Kidney (tissue), 14 donors: Measurements from ENCODE around the gene NRF1. TPM values are rescaled to one million over a fixed set of nuclear protein-coding genes. Genes with fewer than 3 reads are reported as not detected.
"Not testable (repeated sequence)": the region's sequence is repeated elsewhere in the genome, so short reads cannot be mapped to it uniquely, and the experiment has no call there.

ENCODE experiments used
- DNase-seq, 5 donors: peaks; one replicate each; pipeline ENCODE4 v3.0.0-alpha.2; 2013 to 2020
- FAIRE-seq: peaks from 2 replicates; lab custom pipeline; 2012; peaks lifted over from hg19 to GRCh38; lab: Jason Lieb, UNC
- H3K27ac ChIP-seq, 2 donors: one replicate each; pipeline ENCODE4 v1.7.0; 2013; ENCODE audit warnings: low read depth in 2 of 2, low read length in 2 of 2, inconsistent platforms in 1 of 2
- H3K27me3 ChIP-seq: one replicate; pipeline ENCODE4 v1.7.1; 2013; ENCODE audit warnings: low read length, inconsistent platforms; ENCODE audit not compliant: control insufficient read depth, insufficient read depth
- H3K36me3 ChIP-seq, 3 donors: one replicate each; pipeline versions ENCODE4 v1.7.0 to v1.7.1; 2013; ENCODE audit warnings: low read length in 3 of 3, control low read depth in 1 of 3, inconsistent platforms in 1 of 3; ENCODE audit not compliant: insufficient read depth in 3 of 3, control insufficient read depth in 2 of 3
- H3K4me1 ChIP-seq, 3 donors: one replicate each; pipeline versions ENCODE4 v1.7.0 to v1.7.1; 2013; ENCODE audit warnings: low read length in 3 of 3, inconsistent platforms in 1 of 3, low read depth in 1 of 3; ENCODE audit not compliant: control insufficient read depth in 2 of 3, insufficient read depth in 2 of 3
- H3K4me3 ChIP-seq, 3 donors: one replicate each; pipeline versions ENCODE4 v1.7.0 to v1.8.1; 2013; ENCODE audit warnings: low read length in 3 of 3, control low read depth in 1 of 3, inconsistent platforms in 1 of 3
- H3K9ac ChIP-seq, 3 donors: one replicate each; pipeline versions ENCODE4 v1.7.0 to v1.7.1; 2013; ENCODE audit warnings: low read length in 3 of 3, control low read depth in 1 of 3, inconsistent platforms in 1 of 3
- H3K9me3 ChIP-seq, 3 donors: one replicate each; pipeline versions ENCODE4 v1.7.0 to v1.7.1; 2013; ENCODE audit warnings: low read length in 3 of 3, control low read depth in 1 of 3, inconsistent platforms in 1 of 3; ENCODE audit not compliant: control insufficient read depth in 2 of 3, insufficient read depth in 1 of 3
- intact Hi-C: fragments of 100-400 bp; cut with DNase I; formaldehyde crosslinking; loops from one replicate; pipeline ENCODE4 v1.11.1; 2022
- polyA plus RNA-seq: library from polyadenylated mRNA; stranded (reverse); fragments of 350-450 nt; fragmentation: Illumina TruSeq; extraction: RNeasy Lipid Tissue Mini Kit (QIAGEN cat#74804); gene quantifications from one replicate; pipeline ENCODE4 v1.2.3, GENCODE V29; 2014; ENCODE audit warnings: low read depth, low replicate concordance; ENCODE audit not compliant: insufficient read depth
- total RNA-seq: library from RNA; stranded (reverse); fragmentation: NEBNext Ultra II Directional; extraction: Animal tissue kit (Norgen Biotek cat#: 25700); gene quantifications from one replicate; pipeline ENCODE4 v1.2.1, GENCODE V29; 2021
- TF ChIP-seq, protein P1 (sequence below): IDR thresholded peaks from 3 replicates; pipeline ENCODE4 v1.5.1; 2012; ENCODE audit warnings: mild to moderate bottlenecking, moderate library complexity, borderline replicate concordance; ENCODE audit not compliant: insufficient read depth; ENCODE audit errors: extremely low read depth
- donor health status: control.
- donor health status: control.
- donor health status: control.
- donor health status: control.
- donor health status: control.
- donor health status: DM: yes; HTN: yes; CAD: no.
- donor health status: Normal renal cell carcinoma (clear cell type).

NRF1 gene
- total and polyA plus RNA-seq, 2 donors from 2014 or later = 8.8 to 19.4 TPM

DNA sequence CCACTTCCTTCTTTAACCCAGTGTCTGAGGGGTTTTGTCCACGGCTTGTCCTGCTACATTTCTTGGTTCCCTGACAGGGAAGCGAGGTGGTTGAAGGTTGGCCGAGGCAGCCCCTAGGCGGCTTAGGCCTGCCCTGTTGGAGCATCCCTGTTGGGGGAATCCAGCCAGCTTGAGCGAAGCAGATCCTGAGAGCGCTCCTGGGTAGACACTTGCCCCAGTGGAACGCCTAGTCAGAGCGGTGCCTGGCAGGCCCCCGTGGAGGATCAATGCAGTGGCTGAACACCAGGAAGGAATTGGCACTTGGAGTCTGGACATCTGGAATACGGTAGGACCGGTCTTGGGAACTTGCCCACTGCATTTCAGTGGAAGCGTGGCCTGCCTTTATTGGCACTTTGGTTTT is 32.7 kb upstream of the NRF1 start:
- TF ChIP-seq, protein P1, sequence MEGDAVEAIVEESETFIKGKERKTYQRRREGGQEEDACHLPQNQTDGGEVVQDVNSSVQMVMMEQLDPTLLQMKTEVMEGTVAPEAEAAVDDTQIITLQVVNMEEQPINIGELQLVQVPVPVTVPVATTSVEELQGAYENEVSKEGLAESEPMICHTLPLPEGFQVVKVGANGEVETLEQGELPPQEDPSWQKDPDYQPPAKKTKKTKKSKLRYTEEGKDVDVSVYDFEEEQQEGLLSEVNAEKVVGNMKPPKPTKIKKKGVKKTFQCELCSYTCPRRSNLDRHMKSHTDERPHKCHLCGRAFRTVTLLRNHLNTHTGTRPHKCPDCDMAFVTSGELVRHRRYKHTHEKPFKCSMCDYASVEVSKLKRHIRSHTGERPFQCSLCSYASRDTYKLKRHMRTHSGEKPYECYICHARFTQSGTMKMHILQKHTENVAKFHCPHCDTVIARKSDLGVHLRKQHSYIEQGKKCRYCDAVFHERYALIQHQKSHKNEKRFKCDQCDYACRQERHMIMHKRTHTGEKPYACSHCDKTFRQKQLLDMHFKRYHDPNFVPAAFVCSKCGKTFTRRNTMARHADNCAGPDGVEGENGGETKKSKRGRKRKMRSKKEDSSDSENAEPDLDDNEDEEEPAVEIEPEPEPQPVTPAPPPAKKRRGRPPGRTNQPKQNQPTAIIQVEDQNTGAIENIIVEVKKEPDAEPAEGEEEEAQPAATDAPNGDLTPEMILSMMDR = no peak
- H3K9ac ChIP-seq = no peak overlapping the region
- H3K27ac ChIP-seq = no peak overlapping the region
- H3K27me3 ChIP-seq = no peaks in the 10 kb centered on the region
- intact Hi-C loops = no loop called here
- H3K4me1 ChIP-seq = no peaks in the 10 kb centered on the region
- no peaks in the 10 kb centered on the region for H3K36me3 ChIP-seq
- DNase-seq = no peak
- FAIRE-seq = no peak
- peaks cover 0 to 6% (median 4%) of the 10 kb centered on the region in 3 donors for H3K9me3 ChIP-seq
- no peak overlapping the region for H3K4me3 ChIP-seq

DNA sequence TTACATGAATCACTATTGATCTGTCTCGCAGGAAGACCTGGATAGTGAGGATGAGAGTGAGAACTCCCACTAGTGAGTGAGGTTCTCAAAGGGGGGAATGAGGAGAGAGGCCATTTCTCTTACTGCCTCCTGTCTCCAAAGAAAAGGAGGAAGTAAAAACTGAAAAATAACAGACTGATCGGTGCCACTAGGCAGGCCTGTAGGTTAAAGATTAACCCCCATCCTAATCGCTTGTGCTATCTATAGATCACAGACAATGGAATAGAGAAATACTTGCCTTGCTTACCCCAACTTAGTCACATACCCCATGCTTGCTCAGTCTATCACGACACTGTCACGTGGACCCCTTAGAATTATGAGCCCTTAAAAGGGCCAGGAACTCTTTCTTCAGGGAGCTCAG is 25.3 kb upstream of the NRF1 start:
- H3K9ac ChIP-seq, DNase-seq, H3K4me3 ChIP-seq, H3K27me3 ChIP-seq, FAIRE-seq, intact Hi-C loops, H3K36me3 ChIP-seq, H3K27ac ChIP-seq, H3K4me1 ChIP-seq: not testable (repeated sequence)
- peaks cover 0 to 20% (median 7%) of the 10 kb centered on the region in 3 donors for H3K9me3 ChIP-seq

DNA sequence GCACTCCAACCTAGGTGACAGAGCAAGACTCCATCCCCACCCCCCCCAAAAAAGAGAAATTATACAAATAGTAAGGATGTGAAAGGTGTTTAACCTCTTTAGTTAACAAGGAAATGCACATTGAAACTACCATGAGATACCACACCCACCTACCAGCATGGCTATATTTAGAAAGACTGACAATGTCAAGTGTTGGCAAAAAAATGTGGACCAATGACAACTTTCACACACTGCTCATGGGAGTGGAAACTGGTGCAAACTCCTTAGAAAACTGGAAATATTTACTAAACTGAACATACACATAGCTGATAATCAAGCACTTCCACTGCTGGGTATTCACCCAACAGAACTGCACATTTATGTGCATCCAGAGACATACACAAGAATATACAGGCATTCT is 23.3 kb upstream of the NRF1 start:
- intact Hi-C loops = no loop called here
- Histone ChIP-seq H3K9me3 (peaks cover 0 to 20% (median 7%) of the 10 kb centered on the region in 3 donors), H3K4me1 (no peaks in the 10 kb centered on the region), H3K27ac (no peak overlapping the region), H3K27me3 (no peaks in the 10 kb centered on the region), H3K36me3 (no peaks in the 10 kb centered on the region), H3K4me3 (no peak overlapping the region), H3K9ac (no peak overlapping the region)
- TF ChIP-seq, protein P1 = no peak
- DNase-seq = no peak
- no peak for FAIRE-seq

DNA sequence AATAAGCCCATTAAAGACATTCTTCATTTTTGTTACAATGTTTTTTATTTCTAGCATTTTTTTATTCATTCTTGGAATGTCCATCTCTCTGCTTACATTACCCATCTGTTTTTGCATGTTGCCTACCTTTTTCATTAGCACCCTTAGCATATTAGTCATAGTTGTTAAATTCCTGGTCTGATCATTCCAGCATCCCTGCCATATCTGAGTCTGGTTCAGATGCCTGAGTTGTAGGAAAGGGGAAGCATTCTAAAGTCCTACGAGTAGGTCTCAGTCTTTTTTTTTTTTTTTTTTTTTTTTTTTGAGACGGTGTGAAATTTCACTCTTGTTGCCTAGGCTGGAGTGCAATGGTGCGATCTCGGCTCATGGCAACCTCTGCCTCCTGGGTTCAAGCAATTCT is 19.7 kb upstream of the NRF1 start:
- H3K9ac ChIP-seq = no peak overlapping the region
- intact Hi-C loops = no loop called here
- H3K9me3 ChIP-seq = peaks cover 0 to 4% (median 3%) of the 10 kb centered on the region in 3 donors
- H3K36me3 ChIP-seq = no peaks in the 10 kb centered on the region
- H3K27me3 ChIP-seq = no peaks in the 10 kb centered on the region
- H3K27ac ChIP-seq = no peak overlapping the region
- H3K4me1 ChIP-seq = no peaks in the 10 kb centered on the region
- no peak overlapping the region for H3K4me3 ChIP-seq
- FAIRE-seq (no peak), DNase-seq (no peak)
- TF ChIP-seq, protein P1 = no peak

DNA sequence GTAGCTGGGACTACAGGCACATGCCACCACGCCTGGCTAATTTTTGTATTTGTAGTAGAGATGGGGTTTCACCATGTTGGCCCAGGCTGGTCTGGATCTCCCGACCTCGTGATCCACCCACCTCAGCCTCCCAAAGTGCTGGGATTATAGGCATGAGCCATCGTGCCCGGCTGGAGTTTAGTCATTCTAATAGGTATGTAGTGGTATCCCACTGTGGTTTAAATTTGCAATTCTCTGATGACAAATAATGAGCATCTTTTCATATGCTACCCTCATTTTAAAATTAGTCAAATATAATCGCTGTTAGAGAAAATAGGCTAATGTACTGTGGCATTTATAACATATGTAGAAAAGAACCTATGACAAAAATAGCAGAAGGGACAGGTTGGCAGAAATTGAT is 15.1 kb upstream of the NRF1 start:
- H3K4me1 ChIP-seq, H3K9me3 ChIP-seq, H3K27me3 ChIP-seq, H3K4me3 ChIP-seq, H3K27ac ChIP-seq, DNase-seq, intact Hi-C loops, FAIRE-seq, H3K36me3 ChIP-seq, H3K9ac ChIP-seq: not testable (repeated sequence)
